Suppressor macrophage treated with lipopolysaccharide for 4 hours (primary cell): ENCODE measurements around the gene TMA7B.

Experiments used
- DNase-seq: peaks from one replicate; pipeline ENCODE4 v3.0.0-alpha.2; 2020

Gene TMA7B

DNA sequence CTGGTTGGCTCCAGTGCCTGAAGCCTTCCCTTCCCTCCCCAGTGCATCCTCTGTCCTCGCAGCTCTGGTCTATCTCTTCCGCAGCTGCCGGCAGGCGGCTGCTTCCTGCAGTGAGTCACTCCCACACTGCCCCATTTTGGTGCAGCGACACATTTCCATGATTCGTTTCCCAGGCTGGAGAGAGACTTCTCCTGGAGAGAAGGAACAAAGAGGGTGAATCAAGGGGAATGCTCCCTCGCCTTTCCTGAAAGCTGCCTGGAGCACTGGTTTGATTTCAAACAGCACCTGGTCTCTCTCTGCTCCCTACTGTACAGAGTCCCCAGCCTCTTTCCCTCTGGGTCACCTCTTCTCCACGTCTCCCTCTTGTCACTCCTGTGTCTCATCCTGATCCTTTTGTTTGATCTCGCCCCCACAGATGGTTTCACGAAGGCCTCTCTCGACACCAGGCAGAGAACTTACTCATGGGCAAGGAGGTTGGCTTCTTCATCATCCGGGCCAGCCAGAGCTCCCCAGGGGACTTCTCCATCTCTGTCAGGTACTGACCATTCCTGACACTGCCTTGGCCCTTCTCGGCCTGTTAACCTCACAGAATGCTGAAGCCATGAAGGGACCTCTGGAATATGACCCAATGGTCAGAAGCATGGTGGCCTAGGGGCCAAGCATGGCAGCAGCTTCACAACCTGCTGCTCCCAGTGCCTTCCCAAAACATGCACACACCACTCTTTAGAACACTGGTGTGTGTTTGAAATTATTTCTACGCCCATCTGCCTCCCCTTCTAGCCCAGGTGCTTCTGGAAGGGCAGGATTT is at the start of gene TMA7B:
Gene TMA7B (plus strand): TSS at position 758 of the 808 bp plus-strand sequence. CDS start 3,978 bp downstream, outside the sequence.
- DNase-seq: peak; percentile 55

DNA sequence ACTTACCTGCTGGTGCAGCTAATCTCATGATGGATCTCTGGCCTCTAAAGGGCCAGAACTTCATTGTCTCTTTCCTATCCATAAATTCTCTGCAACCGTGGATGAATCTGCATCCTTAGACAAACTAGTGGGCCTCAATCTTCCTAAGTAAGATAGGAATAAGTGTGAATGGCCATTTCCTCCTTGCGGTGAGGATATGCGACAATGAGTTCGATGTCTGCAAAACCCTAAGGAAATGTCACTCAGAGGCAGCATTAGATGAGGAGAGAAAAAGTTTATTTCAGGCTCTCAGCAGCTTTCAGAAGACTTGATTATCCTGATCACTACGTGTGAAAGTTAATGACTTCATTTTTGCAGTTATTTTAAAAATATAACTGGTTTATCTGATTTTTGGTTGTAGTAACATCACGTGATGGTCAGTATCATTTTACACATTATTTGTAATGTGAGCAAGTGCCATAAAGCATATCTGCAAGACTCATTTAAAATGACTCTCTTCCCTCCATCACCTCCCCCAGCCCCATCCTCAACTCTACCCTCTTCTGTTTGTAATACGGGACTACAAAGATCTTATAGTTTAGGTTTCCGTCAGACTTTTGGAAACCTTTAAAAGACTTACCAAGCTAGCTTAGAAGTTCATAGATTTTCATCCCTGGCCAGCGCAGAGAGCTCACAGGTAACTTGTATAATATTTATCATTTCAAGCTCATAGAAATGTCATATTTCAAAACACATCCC is 49.2 kb upstream of the TMA7B start:
- no peak for DNase-seq

DNA sequence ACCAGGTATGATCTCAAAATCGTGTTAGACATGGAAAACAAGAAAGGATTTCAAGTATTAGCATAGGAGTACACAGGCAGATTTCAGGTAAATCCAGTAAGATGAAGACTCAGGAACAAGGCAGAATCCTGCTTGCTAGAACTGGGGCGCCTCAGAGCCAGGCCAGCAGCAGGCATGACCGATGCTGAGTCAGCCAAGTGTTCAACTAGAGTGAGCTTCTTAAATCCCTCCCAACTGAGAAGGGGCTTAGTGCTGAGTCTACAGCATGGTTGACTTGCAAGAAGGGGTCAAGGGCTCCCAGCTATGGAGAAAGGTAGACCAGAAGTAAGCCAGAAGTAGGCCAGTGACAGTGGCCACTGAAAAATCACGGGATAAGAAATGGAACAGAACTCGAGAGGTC is 46.9 kb upstream of the TMA7B start:
- DNase-seq: no peak

DNA sequence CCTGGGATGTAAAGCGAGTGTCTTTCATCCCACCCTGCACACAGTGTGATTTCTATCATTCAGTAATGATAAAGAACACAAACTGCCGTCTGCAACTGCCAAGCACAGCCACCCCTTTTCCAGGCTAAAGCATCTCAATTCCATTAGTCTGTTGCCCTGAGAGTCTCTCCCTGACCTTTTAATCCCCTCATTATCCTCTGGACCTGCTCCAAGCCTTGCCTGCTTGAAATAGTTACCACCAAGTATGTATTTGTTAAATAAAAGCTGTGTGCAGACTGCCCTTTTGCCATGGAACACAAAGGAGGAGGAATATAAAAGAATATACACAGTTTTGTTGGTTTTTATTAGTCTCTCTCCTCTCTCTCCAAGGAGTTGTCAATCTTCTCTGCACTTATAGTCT is 46.3 kb upstream of the TMA7B start:
- DNase-seq: no peak

DNA sequence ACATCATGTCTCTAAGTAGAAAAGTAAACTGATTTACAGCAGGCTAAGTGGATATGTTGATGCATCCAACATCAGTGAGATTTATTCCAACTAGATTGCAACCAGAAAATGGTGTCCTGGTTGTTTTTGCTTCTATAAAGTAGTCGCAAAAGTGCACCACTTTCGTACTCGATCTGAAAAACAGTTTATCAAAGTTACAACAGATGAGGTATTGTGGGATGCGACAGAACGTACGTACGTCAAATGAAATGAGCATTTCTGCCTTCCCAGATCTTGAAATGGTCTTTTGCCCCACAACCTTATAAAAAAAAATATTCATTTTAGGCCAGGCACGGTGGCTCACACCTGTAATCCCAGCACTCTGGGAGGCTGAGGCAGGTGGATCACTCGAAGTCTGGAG is 45.6 kb upstream of the TMA7B start:
- no peak for DNase-seq

DNA sequence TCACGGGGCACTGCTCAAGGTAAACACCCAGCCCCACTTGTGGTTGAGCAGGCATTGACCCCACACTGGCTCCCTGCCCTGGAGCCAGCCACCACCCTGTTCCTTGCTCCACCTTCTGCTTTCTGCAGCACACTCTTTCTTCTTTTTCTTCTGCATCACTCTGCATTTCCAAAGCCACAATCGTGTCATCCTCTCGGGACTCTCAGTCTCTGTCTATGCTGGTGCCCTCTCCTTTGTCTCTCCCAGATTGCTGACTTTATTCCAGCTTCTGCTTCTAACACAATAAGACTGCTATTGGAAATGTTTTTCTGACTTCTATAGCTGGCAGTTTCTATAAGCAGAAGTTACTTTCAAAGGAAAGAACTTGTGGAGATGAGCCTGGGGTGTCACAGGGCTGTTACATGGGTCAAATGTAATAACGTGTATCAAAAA is 44.9 kb upstream of the TMA7B start:
- no peak for DNase-seq

DNA sequence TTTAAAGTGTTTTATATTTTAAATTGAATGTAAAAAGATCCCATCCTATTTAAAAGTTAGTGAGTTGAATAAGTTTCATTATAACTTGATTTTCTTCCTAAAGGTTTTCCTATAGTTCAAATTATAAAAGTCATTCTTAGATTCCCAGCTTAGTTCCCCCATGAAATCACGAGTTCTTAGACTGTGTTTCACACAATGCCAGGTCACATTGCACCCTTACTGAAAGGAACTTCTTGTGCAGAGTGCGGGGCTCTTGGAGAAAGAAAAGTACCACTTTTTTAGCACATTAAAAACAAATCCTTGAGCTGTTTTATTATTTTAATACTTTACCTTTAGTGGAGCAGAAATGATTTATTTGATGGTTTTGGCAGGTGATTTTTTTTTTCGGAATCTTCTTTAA is 43.7 kb upstream of the TMA7B start:
- DNase-seq: no peak

DNA sequence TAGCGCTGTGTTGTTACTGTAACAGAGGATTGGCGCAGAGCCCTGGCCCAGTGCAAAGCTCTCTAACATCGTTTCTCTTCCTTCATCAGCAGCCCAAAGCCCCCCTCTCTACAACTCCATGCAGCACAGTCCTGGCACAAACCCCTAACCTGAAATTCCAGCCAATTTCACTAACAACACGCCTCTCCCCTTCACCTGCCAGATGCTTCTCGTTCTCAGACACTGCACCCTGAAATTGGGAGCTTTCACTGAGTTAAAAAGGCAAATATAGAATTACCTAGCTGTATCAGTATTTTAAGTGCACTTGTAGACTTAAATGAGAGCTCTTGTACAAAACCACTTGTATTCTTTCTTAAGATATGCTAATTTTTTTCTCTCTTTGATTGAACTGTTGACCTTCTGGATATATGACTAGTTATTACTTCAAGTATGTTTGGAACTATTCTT is 43.0 kb upstream of the TMA7B start:
- no peak for DNase-seq

DNA sequence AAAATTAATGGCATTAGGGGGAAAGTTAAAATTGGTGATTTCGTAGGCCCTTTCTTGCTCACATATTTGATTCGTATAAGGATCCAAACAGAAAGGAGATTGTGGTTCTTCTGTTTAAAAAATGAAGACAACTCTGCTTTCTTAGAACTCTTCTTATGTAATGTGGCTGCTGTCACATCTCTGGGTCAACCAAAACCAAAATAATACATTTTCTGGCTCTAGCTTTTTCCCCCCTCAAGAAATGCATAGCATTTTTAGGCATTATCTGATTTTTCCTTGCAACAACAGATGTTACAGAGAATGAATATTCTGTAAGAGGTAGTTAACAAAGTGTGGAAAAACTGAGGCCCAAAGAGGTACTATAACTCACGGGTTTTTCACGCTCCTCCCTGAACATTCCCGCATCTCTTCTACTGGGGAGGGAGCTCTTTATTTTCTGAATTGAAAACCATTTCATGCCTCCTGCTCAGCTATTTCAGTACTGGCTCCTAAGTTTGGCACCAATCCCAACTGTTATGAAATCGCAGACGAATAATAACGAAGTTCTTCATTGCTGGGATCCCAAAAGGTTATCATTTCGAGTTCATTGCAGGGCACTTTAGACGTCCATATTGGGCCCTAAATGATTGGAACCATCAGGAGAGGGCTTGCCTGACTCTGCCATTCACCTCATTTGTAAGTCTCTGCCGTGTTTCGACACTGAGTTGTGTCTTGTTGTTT is 42.3 kb upstream of the TMA7B start:
- DNase-seq: no peak

DNA sequence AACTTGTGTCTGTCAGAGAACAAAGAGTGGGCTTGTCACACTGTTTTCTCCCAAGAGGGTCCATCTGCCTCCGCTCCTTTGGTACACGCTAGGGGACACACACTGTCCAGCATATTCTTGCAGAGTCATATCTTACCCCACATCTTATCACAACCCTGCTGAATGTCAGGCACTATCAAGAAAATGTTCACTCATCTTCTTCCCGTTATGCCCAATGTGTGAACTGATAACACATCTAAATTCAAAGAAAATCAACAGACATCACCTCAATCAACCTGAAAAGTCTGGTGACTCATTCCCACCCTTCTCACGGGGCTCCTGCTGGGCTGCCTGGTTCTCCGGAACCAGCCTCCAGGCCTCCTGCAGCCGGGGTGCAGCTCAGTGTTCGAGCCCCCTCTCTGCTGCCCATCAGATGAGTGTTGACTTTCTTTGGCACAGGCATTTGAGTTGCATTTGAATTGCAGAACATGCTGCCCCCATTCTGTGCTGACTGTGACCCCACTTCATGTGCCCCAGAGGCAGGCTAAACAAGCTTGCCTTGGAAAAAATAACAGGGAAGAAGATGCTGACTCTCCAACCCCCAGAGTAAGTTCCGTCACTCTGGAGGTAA is 40.0 kb upstream of the TMA7B start:
- no peak for DNase-seq

DNA sequence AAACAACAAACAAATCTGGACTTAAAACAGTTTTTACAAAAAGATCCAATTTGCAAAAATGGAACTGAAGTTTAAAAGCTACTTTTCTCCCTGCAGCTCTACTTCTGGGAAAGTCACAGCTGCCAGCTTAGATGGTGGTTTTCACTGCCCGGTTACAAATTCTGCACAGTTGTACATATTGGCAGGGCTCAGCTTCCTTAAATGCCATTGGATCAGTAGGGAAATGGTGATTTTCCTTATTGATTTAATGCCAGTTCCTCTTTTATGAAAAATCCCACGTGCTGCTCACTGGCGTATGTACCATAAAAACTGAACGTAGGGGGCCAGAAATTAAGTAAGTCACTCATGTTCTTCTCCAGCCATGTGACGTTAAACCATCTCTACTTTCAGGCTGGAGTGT is 36.5 kb upstream of the TMA7B start:
- peak; percentile 27 for DNase-seq

DNA sequence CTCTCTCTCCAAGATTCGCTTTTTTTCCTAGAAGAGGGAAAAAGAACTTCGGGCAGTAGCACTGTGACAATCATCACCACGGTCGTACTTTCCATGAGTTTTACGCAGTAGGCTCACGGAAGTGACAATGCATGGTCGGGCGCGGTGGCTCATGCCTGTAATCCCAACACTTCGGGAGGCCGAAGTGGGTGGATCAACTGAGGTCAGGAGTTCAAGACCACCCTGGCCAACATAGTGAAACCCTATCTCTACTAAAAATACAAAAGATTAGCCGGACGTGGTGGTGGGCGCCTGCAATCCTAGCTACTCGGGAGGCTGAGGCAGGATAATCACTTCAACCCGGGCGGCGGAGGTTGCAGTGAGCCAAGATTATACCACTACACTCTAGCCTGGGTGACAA is 35.9 kb upstream of the TMA7B start:
- no peak for DNase-seq

DNA sequence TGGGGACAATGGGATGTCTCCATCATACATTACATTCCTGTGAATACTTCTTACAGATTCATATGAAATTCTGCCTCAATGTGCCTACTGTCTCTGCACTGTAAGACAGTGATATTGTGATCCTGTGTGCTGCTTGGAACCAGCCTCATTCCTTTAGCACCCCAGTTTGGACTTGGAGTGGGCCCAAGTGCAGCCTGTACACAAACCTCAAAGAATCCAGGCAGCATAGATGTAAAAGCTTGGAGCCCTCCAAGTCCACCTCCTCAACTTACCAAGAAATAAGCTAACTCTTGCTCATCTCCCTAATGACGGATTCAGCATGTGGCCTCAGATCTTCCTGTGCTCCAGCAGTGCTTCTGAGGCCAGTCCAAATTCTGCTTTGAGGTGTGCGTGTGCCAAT is 34.9 kb upstream of the TMA7B start:
- DNase-seq: no peak

DNA sequence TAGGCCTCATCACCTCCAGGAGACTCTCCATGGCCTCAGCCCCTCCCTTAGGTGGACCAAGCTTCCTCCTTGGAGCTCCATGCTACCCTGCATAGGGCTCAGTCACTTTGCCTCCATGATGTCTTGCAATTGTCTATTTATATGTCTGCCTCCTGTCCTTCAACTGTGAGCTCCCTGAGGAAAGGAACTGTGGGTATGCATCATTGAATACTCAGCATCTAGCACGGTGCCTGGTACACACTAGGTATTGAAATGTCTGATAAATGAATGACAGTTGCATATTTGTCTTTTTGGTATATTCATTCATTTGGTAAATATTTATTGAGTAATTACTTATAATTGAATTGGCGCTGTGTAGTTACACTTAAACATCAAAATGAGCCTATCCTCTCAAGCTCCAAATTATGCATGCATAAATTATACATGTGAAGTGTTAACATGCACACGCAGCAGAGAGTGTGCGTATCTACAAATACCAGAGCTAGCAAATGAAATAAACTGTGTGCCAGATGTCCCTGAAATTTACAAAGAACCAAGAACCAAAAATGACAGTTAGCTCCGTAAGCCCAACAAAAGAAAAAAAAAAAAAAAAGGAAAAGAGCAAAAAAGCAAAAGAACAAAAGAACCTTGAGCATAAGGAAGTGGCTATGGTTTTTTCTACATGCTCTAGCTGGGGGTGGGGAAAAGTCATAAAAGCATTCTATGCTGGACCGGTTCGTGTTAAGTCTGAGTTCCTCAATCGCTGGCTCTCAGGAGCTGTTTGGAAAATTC is 34.1 kb upstream of the TMA7B start:
- DNase-seq: no peak

DNA sequence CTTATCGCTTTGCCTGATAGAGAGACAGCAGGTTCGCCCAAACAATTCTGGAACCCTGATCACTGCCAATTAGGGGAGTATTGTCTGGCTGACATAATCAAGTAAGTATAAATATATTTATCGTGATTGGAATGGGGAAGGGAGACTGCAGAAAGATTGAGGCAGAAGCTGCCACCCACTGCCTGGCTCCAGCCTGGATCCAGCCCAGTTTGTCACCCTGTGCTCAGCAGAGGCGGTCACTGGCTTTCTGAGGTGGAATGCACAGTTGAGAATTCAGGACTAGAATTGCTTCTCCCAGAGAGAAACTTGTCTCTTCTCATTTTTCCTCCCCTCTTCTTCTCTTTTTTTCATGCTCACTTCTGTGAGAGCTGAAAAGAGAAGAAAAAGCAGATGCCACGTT is 33.4 kb upstream of the TMA7B start:
- DNase-seq: no peak

DNA sequence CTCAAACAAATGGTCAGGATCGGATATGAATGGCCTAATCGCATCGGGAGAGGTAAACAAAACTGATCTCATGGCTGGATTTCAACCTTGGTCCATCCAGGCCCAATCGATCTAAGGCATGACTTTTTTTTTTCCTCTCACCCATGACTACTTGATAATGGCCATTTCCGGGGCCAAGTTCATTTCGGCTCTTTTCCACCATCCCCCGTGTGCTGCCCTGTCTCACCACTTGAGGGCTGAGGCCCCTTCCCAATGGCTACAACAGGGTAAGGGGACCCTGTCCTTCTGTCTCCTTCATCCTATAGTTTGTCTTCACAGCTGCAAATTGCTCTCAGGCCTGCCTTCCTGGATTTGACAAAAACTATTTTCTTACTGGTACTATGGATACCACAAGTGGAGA is 32.7 kb upstream of the TMA7B start:
- no peak for DNase-seq

DNA sequence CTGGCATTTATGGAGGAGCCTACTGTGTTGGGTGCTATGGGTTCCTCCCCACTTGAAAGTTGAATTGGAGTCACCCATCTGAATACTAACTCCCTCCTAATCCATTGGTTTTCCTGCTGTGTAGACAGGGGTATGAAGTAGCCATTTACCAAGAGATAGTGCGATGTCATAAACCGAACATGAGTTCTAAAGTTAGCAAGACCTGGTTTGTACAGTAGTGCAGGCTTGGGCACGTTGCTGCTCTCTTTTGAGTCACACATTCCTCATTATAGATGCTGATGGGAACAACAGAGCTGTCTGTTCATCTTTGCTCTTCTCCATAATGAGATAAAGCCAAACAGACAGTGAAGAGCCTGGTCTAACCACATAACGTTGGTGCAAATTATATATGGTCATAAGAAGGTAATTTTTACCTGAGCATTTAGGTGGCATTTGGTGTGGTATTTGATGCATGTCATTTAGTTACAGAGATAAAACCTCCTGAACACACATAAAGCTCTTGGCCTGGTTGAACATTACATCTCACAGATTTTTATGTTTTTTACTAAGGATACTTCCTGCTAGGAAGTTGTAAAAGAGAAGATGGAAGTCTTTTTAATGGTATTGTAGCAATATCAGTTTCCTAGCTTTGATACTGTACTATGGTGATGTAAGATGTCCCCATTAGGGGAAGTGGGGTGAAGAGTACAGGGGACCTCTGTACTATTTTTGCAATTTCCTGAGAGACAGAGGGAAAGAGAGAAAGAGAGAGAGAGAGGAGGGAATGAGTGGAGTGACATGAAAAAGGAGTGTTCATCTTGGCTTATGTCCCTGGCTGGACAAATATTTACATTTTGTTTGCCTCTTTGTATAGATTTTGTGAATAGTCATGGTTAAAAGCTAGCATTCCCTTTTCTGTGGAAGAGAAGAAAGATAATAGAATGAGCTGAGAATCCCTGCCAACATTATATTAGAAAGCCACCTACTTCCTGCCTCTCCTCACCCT is 31.4 kb upstream of the TMA7B start:
- DNase-seq: no peak

DNA sequence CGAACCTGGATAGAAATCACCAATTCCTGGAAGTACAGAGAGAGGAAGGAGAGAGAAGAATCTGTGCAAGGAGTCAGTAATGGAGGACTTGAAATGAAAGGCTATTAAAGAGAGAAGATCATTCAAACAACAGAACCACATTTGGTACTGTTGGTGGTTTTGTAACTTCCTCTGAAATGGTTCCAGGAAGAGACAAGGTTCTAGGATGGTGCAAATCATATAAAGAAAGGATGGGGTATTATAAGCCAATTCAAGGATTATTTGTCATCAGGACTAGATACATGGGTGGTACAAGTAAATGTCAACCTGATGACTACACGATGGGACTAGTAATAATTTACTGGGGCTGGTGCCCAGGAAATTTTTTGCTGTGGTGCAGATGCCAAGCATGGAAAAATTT is 28.9 kb upstream of the TMA7B start:
- no peak for DNase-seq

DNA sequence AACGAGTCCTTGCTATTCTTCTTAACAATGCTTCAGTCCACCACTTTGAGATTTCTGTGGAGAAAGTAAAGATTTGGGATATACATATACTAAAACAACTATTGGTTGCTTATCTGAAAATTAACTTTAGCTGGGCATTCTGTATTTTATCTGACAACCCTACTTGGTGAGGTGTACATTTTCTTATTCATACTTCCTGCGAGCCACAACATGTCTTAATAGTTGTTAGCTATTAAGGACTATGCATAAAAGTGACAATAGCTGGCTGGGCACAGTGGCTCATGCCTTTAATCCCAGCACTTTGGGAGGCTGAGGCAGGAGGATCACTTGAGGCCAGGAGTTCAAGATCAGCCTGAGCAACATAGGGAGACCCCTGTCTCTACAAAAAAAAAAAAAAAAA is 28.0 kb upstream of the TMA7B start:
- no peak for DNase-seq

DNA sequence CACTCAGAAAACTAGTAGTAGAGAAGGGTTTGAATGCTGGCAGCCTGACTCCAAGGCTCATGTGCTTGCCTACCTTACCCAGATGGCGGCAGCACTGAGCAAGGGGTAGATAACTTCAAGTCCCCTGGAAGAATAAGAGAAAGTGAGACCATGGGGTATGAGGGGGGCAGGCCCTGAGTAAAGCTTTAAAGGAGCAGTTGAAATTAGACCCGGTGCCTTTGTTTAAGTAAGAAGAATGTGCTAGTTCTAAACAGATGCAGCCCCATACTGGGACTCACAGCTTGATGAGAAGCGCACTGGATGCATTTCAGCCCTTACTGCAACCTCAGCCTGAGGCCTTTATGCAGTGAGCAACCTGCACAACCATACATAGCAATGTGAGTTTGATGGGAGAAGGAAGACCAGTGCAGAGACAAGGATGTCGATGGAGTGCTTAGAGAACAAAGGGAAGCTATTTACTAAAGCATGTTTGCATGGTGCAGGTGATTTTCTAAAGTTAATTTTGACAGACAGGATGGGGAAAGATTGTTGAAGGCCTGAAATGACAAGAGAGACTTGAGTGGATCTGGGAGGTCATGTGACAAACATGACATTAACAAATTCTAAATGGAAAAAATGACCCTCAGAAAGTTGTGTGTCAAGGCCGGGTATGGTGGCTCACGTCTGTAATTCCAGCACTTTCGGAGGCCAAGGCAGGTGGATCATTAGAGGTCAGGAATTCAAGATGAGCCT is 27.1 kb upstream of the TMA7B start:
- peak; percentile 50 for DNase-seq
